ENCODE results near the gene PRLH. TPM values are rescaled to one million over a fixed set of nuclear protein-coding genes. Genes with fewer than 3 reads are reported as not detected.

The PRLH gene
- total RNA-seq, 4 donors from 2014 or later: not detected

DNA sequence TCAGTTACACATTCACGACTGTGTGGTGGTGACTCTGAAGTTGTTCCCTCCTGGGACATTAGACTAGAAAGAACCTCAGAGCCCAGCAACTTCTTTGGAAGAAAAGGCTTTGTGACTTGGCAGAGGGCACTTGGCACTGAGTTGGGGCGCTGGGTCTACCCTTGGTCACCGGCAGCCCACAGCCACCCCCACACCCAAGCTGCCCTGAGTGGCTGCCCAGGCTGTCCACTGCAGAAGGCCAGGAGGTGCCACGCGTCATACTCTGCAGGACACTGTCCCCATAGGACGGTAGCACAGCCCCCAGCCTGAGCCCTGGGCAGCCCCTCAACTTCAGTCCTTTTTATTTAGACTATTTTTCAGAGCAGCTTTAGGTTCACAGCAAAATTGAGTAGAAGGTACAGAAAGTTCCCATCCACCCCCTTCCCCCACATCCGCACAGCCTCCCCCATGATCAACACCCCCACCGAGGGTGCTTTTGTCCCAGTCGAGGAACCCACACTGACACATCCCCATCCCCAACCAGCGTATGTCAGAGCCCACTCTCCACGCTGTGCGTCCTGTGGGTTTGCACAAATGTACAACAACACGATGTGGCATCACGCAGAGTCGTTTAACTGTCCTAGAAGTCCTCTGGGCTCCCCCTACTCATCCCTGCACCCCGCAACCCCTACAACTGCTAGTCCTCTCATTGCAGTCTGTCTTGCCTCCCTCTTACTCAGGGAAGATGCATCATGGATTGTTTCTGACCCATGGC, 1.1 kb downstream of the PRLH start:
- H3K4me1 ChIP-seq: peaks cover 0 to 11% (median 7%) of the 10 kb centered on the region in 3 donors
- no peak for TF ChIP-seq POLR2A (IDR thresholded peaks at IDR 0.05)
- no peak for TF ChIP-seq CTCF (IDR thresholded peaks at IDR 0.05)
- no peak for TF ChIP-seq EP300 (IDR thresholded peaks at IDR 0.05)
- no peak for TF ChIP-seq POLR2AphosphoS5 (IDR thresholded peaks at IDR 0.05)
- peaks cover 20% of the 10 kb centered on the region for H3K27me3 ChIP-seq
- ATAC-seq: no peak
- 95 to 100% methylated on average over 2 to 11 of the region's 16 CpGs for WGBS, 2 donors (ENCODE audit: low coverage in 1 of 2)
- H3K36me3 ChIP-seq: no peaks in the 10 kb centered on the region
- H3K27ac ChIP-seq: no peak overlapping the region
- H3K9me3 ChIP-seq: no peaks in the 10 kb centered on the region
- no peak overlapping the region for H3K4me3 ChIP-seq

DNA sequence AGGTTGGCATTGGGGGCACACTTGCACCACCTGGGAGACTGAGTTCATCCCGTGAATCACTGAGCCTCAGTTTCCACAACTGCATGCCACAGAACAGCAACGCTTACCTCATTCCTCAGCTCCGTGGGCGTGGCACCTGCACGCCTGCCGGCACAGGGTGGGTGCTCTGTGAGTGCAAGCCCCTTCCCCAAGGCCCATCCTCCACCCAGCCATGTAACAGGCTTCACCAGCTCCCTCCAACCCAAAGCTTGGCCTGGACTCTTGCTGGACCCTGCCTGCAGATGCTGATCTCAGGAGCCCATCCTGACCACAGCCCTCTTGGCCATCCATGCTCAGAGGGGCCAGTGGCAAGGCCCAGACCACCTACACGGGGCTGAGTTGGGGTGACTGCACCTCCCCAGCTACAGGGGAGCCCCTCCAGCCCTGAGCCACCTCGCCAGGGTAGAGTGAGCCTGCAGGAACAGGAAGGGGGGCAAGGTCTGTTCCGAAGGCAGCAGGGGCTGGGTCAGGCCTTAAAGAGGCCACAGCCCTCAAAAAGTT, 1.8 kb downstream of the PRLH start:
- Histone ChIP-seq H3K36me3 (no peaks in the 10 kb centered on the region), H3K27ac (no peak overlapping the region), H3K9me3 (no peaks in the 10 kb centered on the region), H3K27me3 (peaks cover 20% of the 10 kb centered on the region), H3K4me1 (peaks cover 0 to 16% (median 7%) of the 10 kb centered on the region in 3 donors), H3K4me3 (no peak overlapping the region)
- WGBS, 2 donors (ENCODE audit: low coverage in 1 of 2): 87% methylated on average over 4 of the region's 9 CpGs; no CpG with 5 or more reads in 1 of the 2 donors
- no peak for TF ChIP-seq EP300 (IDR thresholded peaks at IDR 0.05)
- no peak for TF ChIP-seq POLR2A (IDR thresholded peaks at IDR 0.05)
- no peak for TF ChIP-seq POLR2AphosphoS5 (IDR thresholded peaks at IDR 0.05)
- no peak for TF ChIP-seq CTCF (IDR thresholded peaks at IDR 0.05)
- no peak for ATAC-seq

DNA sequence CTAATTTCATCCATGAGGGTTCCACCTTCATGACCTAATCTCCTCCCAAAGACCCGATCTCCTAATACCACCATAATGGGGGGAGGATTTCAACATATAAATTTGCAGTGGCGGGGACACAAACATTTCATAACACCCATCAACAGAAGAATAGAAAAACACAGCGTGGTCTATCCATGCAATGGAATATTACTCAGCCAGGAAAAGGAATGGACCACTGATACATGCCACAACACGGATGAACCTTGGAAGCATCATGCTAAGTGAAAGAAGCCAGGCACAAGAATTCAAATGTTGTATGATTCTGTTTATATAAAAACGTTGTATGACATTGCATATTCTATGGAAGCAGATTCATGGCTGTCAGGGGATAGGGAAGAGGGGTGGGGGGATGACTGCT, 2.7 kb downstream of the PRLH start:
- no peak for ATAC-seq

GRCh38 chr2:237569896-237570295, 3.5 kb downstream of the PRLH start:
- Histone ChIP-seq H3K27me3 (peaks cover 3% of the 10 kb centered on the region), H3K4me3 (no peak overlapping the region), H3K36me3 (no peaks in the 10 kb centered on the region), H3K27ac (no peak overlapping the region), H3K9me3 (no peaks in the 10 kb centered on the region), H3K4me1 (peaks cover 0 to 23% (median 9%) of the 10 kb centered on the region in 3 donors)
- WGBS, 2 donors (ENCODE audit: low coverage in 1 of 2): 90 to 93% methylated on average over 2 of the region's 3 CpGs
- TF ChIP-seq EP300 (IDR thresholded peaks at IDR 0.05) (no peak), CTCF (IDR thresholded peaks at IDR 0.05) (no peak), POLR2AphosphoS5 (IDR thresholded peaks at IDR 0.05) (no peak), POLR2A (IDR thresholded peaks at IDR 0.05) (no peak)
- no peak for ATAC-seq

More for the DNA sequence above, 2.7 kb downstream of the PRLH start:
- Histone ChIP-seq H3K4me1 (peaks cover 0 to 16% (median 7%) of the 10 kb centered on the region in 3 donors), H3K4me3 (no peak overlapping the region), H3K27ac (no peak overlapping the region), H3K9me3 (no peaks in the 10 kb centered on the region), H3K27me3 (peaks cover 12% of the 10 kb centered on the region), H3K36me3 (no peaks in the 10 kb centered on the region)
- no peak for TF ChIP-seq CTCF (IDR thresholded peaks at IDR 0.05)
- TF ChIP-seq POLR2A (IDR thresholded peaks at IDR 0.05): no peak
- TF ChIP-seq POLR2AphosphoS5 (IDR thresholded peaks at IDR 0.05): no peak
- TF ChIP-seq EP300 (IDR thresholded peaks at IDR 0.05): no peak
- WGBS, 2 donors (ENCODE audit: low coverage in 1 of 2): 83 to 100% methylated on average over 4 to 5 of the region's 5 CpGs

All from gastroesophageal sphincter (tissue), 4 donors.